Stomach (tissue), 9 donors: ENCODE measurements around the gene RDH8. TPM values are rescaled to one million over a fixed set of nuclear protein-coding genes. Genes with fewer than 3 reads are reported as not detected.

ENCODE experiments used
- DNase-seq, 2 donors: peaks; one replicate each; pipeline versions ENCODE4 v3.0.0 to v3.0.0-alpha.2; 2013 to 2019
- H3K27ac ChIP-seq, 5 donors: fragments of 200-600 bp in 4 of 5; sonication (generic) in 4 of 5; one replicate each; pipeline ENCODE4 v1.5.1; 2013 to 2019; ENCODE audit warnings: mild to moderate bottlenecking in 1 of 5, moderate library complexity in 1 of 5
- H3K27me3 ChIP-seq, 3 donors: fragments of 200-600 bp; sonication (generic); one replicate each; pipeline ENCODE4 v1.5.1; 2017 to 2019; ENCODE audit warnings: mixed run types in 1 of 3
- H3K36me3 ChIP-seq, 4 donors: fragments of 200-600 bp; sonication (generic); 1 replicate in 3 of 4; 2 replicates in 1 of 4; pipeline ENCODE4 v1.5.1; 2016 to 2019
- H3K4me1 ChIP-seq, 4 donors: fragments of 200-600 bp; sonication (generic); one replicate each; pipeline ENCODE4 v1.5.1; 2016 to 2019
- H3K4me3 ChIP-seq, 4 donors: fragments of 200-600 bp; sonication (generic) in 3 of 4; one replicate each; pipeline ENCODE4 v1.5.1; 2016 to 2019; ENCODE audit warnings: mild to moderate bottlenecking in 1 of 4
- H3K9me3 ChIP-seq, 4 donors: fragments of 200-600 bp; sonication (generic); one replicate each; pipeline ENCODE4 v1.5.1; 2016 to 2019
- EP300 ChIP-seq: sonication (generic); formaldehyde crosslinking; IDR thresholded peaks from one replicate; pipeline ENCODE4 v1.6.1; 2017; ENCODE audit warnings: antibody characterized with exemption
- POLR2A ChIP-seq, 4 donors: fragments of 450-650 bp; IDR thresholded peaks; one replicate each; pipeline ENCODE4 v1.6.1; 2016; ENCODE audit warnings: antibody characterized with exemption in 4 of 4, control low read depth in 2 of 4, mild to moderate bottlenecking in 1 of 4, moderate library complexity in 1 of 4
- POLR2AphosphoS5 ChIP-seq, 3 donors: sonication (generic); formaldehyde crosslinking; IDR thresholded peaks; one replicate each; pipeline ENCODE4 v1.6.1; 2016; ENCODE audit warnings: antibody characterized with exemption in 3 of 3
- WGBS, 5 donors: extraction: QIAGEN DNeasy Blood & Tissue Kit in 3 of 5; methylation state at CpG; one replicate each; pipeline versions ENCODE4 v1.1.5 to v1.1.7; 2013 to 2018; 5-methylcytosine and 5-hydroxymethylcytosine counted together
- intact Hi-C: fragments of 100-400 bp; cut with DNase I; formaldehyde crosslinking; loops from one replicate; pipeline ENCODE4 v1.15.1; 2023; ENCODE audit warnings: low total_unique reads
- polyA plus RNA-seq, 3 donors: library from polyadenylated mRNA; stranded (reverse); fragments of 200-250 nt; gene quantifications; one replicate each; pipeline ENCODE4 v1.2.3, GENCODE V29; 2013
- small RNA-seq, 4 donors: library from RNA; depleted of rRNA; stranded (forward); fragments of <200 nt; gene quantifications; one replicate each; pipeline ENCODE3, GENCODE V24; 2016
- total RNA-seq, 5 donors: library from RNA; depleted of rRNA; stranded (reverse); fragments of >200 nt; gene quantifications; one replicate each; pipeline versions ENCODE4 v1.1.0 to v1.2.3, GENCODE V29; 2014 to 2016
- TF ChIP-seq, protein P1 (sequence below), 7 experiments: fragments of 450-650 bp in 4 of 7; fragments of 200-600 bp in 3 of 7; sonication (generic) in 3 of 7; IDR thresholded peaks; one replicate each; pipeline ENCODE4 v1.5.1; 2016 to 2019; ENCODE audit warnings: antibody characterized with exemption in 7 of 7, control low read depth in 2 of 7, mild to moderate bottlenecking in 1 of 7
- donor health status: healthy with polysubstance abuse.
- donor health status: Bipolar disorder and iron deficiency.
- donor health status: healthy.

Gene RDH8
- total and polyA plus RNA-seq, 8 donors, result not detected

DNA sequence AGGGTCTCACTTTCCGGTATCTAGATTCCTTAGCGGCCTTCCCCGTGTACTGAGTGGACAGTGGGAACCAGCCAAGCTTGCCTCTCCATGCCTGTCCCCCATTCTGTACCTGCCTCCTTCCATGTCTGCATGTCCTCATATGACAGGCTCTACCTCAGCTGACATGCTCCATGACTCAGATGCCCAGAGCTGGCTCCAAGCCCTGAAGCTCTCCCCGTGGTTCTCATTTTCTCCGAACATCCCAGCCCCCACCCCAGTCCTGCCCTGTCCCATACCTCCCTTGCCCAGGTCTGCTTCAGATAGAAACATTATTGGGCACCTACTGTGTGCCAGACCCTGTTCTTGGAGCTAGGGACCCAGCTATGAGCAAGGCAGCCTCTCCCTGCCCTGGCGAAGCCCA is 55.8 kb downstream of the RDH8 start:
- Histone ChIP-seq H3K27ac (no peak overlapping the region), H3K9me3 (peaks cover 0 to 10% (median 5%) of the 10 kb centered on the region in 4 donors), H3K4me3 (no peak overlapping the region), H3K36me3 (no peaks in the 10 kb centered on the region), H3K27me3 (peaks cover 0 to 40% (median 0%) of the 10 kb centered on the region in 3 donors), H3K4me1 (no peaks in the 10 kb centered on the region)
- intact Hi-C loops, result no loop called here
- DNase-seq, result no peak
- TF ChIP-seq POLR2AphosphoS5 (IDR thresholded peaks at IDR 0.05), result no peak
- TF ChIP-seq POLR2A (IDR thresholded peaks at IDR 0.05), result no peak
- TF ChIP-seq, protein P1, sequence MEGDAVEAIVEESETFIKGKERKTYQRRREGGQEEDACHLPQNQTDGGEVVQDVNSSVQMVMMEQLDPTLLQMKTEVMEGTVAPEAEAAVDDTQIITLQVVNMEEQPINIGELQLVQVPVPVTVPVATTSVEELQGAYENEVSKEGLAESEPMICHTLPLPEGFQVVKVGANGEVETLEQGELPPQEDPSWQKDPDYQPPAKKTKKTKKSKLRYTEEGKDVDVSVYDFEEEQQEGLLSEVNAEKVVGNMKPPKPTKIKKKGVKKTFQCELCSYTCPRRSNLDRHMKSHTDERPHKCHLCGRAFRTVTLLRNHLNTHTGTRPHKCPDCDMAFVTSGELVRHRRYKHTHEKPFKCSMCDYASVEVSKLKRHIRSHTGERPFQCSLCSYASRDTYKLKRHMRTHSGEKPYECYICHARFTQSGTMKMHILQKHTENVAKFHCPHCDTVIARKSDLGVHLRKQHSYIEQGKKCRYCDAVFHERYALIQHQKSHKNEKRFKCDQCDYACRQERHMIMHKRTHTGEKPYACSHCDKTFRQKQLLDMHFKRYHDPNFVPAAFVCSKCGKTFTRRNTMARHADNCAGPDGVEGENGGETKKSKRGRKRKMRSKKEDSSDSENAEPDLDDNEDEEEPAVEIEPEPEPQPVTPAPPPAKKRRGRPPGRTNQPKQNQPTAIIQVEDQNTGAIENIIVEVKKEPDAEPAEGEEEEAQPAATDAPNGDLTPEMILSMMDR (IDR thresholded peaks at IDR 0.05), result no peak
- TF ChIP-seq EP300, result no peak
- WGBS, 5 donors, result 66 to 78% (median 69%) methylated on average over 6 of the region's 6 CpGs

DNA sequence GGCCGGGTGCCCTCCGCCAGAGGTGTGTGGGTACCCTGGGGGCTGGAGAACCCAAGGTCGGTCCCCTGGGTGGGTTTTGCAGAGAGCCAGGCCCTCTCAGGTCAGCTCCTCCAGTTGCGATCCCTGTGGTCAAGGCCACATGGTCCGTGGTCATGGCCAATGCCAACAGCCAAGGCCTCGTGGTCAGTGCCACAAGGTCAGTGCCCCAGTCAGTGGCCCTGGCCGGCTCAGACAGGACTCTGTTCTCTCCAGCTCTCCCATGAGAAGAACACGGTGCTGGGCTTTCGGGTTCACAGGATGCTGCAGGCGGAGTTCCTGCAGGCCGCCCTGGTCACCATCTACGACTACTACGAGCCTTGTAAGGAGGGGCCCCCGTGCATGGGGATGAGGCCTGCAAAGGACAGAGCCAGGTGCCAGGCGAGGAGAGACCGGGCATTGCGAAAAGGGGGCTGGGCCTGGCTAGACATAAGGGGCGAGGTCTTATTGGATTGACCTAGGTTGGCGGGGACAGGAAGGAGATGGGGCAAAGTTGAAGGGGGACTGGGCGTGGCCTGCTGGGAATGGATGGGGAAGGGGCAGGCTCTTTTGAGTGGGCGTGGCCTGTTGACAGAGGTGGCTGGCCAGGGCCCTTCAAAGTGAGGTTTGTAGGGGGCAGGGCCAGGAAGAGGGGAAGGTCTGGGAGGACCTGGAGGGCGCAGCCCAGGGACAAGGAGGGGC is 57.6 kb downstream of the RDH8 start:
- H3K4me3 ChIP-seq, result no peak overlapping the region
- peaks cover 0 to 39% (median 0%) of the 10 kb centered on the region in 3 donors for H3K27me3 ChIP-seq
- H3K36me3 ChIP-seq, result no peaks in the 10 kb centered on the region
- no peak for DNase-seq
- H3K9me3 ChIP-seq, result peaks cover 0 to 14% (median 7%) of the 10 kb centered on the region in 4 donors
- TF ChIP-seq POLR2AphosphoS5 (IDR thresholded peaks at IDR 0.05), result no peak
- TF ChIP-seq, protein P1 (IDR thresholded peaks at IDR 0.05), result no peak
- intact Hi-C loops, result no loop called here
- no peak overlapping the region for H3K27ac ChIP-seq
- no peaks in the 10 kb centered on the region for H3K4me1 ChIP-seq
- WGBS, 5 donors, result 67 to 76% (median 74%) methylated on average over 17 to 22 of the region's 22 CpGs

Small RNA genes within 50 kb of the gene (small RNA-seq; reads per million reads assigned to genes)
- gene MIR5589, result 0 reads per million in 4 donors

Other genes starting within 250 kb of the RDH8 start
- 10 to 100 TPM in 2 of 5 donors, 1 to 10 TPM in 3; 1.3 to 22.4 (median 5.8) TPM for gene ZNF846, start 244.7 kb upstream of the RDH8 start, total RNA-seq
- 1 to 10 TPM; 6.0 to 7.5 (median 6.9) TPM for gene ZNF846, start 244.7 kb upstream of the RDH8 start, polyA plus RNA-seq
- 100 to 1,000 TPM in 1 of 5 donors, 10 to 100 TPM in 4; 11.1 to 185 (median 29.0) TPM for gene FBXL12, start 194.4 kb upstream of the RDH8 start, total RNA-seq
- 10 to 100 TPM; 12.3 to 18.3 (median 17.4) TPM for gene FBXL12, start 194.4 kb upstream of the RDH8 start, polyA plus RNA-seq
- 100 to 1,000 TPM in 3 of 5 donors, 10 to 100 TPM in 2; 11.3 to 213 (median 124) TPM for gene UBL5, start 185.6 kb upstream of the RDH8 start, total RNA-seq
- gene UBL5, start 185.6 kb upstream of the RDH8 start, polyA plus RNA-seq, result 100 to 1,000 TPM; 864 to 962 (median 934) TPM
- gene PIN1, start 178.2 kb upstream of the RDH8 start, total RNA-seq, result 100 to 1,000 TPM in 1 of 5 donors, 10 to 100 TPM in 4; 24.2 to 101 (median 41.1) TPM
- 100 to 1,000 TPM in 1 of 3 donors, 10 to 100 TPM in 2; 94.1 to 105 (median 96.6) TPM for gene PIN1, start 178.2 kb upstream of the RDH8 start, polyA plus RNA-seq
- gene OLFM2, start 77.0 kb upstream of the RDH8 start, total RNA-seq, result 10 to 100 TPM in 2 of 5 donors, 1 to 10 TPM in 1, not detected in 2; 8.5 to 15.4 (median 11.0) TPM
- 1 to 10 TPM; 1.7 to 3.4 (median 1.7) TPM for gene OLFM2, start 77.0 kb upstream of the RDH8 start, polyA plus RNA-seq
- 10 to 100 TPM in 2 of 5 donors, 1 to 10 TPM in 2, under 1 TPM in 1; 0.58 to 25.5 (median 8.7) TPM for gene COL5A3, start 3.0 kb upstream of the RDH8 start, total RNA-seq
- 1 to 10 TPM; 2.0 to 5.2 (median 4.0) TPM for gene COL5A3, start 3.0 kb upstream of the RDH8 start, polyA plus RNA-seq
- gene SHFL, start 72.8 kb downstream of the RDH8 start, total RNA-seq, result 10 to 100 TPM in 4 of 5 donors, 1 to 10 TPM in 1; 7.0 to 62.0 (median 21.4) TPM
- 10 to 100 TPM; 25.3 to 34.1 (median 25.7) TPM for gene SHFL, start 72.8 kb downstream of the RDH8 start, polyA plus RNA-seq
- 1 to 10 TPM in 2 of 5 donors, not detected in 3; 5.1 to 5.2 TPM for gene ANGPTL6, start 89.2 kb downstream of the RDH8 start, total RNA-seq
- gene ANGPTL6, start 89.2 kb downstream of the RDH8 start, polyA plus RNA-seq, result 1 to 10 TPM in 1 of 3 donors, under 1 TPM in 2; 0.68 to 2.3 (median 0.75) TPM
- gene PPAN, start 92.9 kb downstream of the RDH8 start, total RNA-seq, result 10 to 100 TPM in 4 of 5 donors, 1 to 10 TPM in 1; 1.2 to 39.7 (median 20.4) TPM
- gene PPAN, start 92.9 kb downstream of the RDH8 start, polyA plus RNA-seq, result 10 to 100 TPM; 33.8 to 52.3 (median 41.4) TPM
- 10 to 100 TPM in 2 of 5 donors, 1 to 10 TPM in 3; 1.8 to 24.8 (median 3.2) TPM for gene P2RY11, start 98.2 kb downstream of the RDH8 start, total RNA-seq
- gene P2RY11, start 98.2 kb downstream of the RDH8 start, polyA plus RNA-seq, result 1 to 10 TPM; 4.9 to 7.8 (median 5.1) TPM
- 100 to 1,000 TPM; 144 to 324 (median 252) TPM for gene EIF3G, start 106.4 kb downstream of the RDH8 start, total RNA-seq
- 100 to 1,000 TPM; 206 to 324 (median 225) TPM for gene EIF3G, start 106.4 kb downstream of the RDH8 start, polyA plus RNA-seq
- 10 to 100 TPM; 32.1 to 92.0 (median 58.9) TPM for gene DNMT1, start 181.5 kb downstream of the RDH8 start, total RNA-seq
- gene DNMT1, start 181.5 kb downstream of the RDH8 start, polyA plus RNA-seq, result 10 to 100 TPM; 16.6 to 29.3 (median 23.2) TPM
- gene S1PR2, start 217.8 kb downstream of the RDH8 start, total RNA-seq, result 10 to 100 TPM in 1 of 5 donors, 1 to 10 TPM in 1, under 1 TPM in 2, not detected in 1; 0.29 to 11.7 (median 5.1) TPM
- gene S1PR2, start 217.8 kb downstream of the RDH8 start, polyA plus RNA-seq, result 1 to 10 TPM; 2.4 to 2.9 (median 2.7) TPM
- 100 to 1,000 TPM in 1 of 5 donors, 10 to 100 TPM in 4; 16.1 to 314 (median 58.4) TPM for gene MRPL4, start 238.7 kb downstream of the RDH8 start, total RNA-seq
- 10 to 100 TPM; 48.7 to 53.1 (median 51.8) TPM for gene MRPL4, start 238.7 kb downstream of the RDH8 start, polyA plus RNA-seq